A549 (cell line): ENCODE results near the gene VRTN.

ENCODE experiments used
- ATOH8 ChIP-seq: fragments of 250-450 bp; sonication (Bioruptor Pico); IDR thresholded peaks from 2 replicates; pipeline ENCODE4 v1.5.0; 2020; ENCODE audit warnings: low read depth, mild to moderate bottlenecking, moderate library complexity
- CTCF ChIP-seq: fragments of >200 bp; sonication (Bioruptor Twin); formaldehyde crosslinking; IDR thresholded peaks from 3 replicates; pipeline ENCODE4 v1.5.1; 2016
- EHMT2 ChIP-seq: fragments of 200-600 bp; sonication (generic); IDR thresholded peaks from 2 replicates; pipeline ENCODE4 v1.6.1; 2016; ENCODE audit warnings: antibody characterized with exemption, low read depth, mild to moderate bottlenecking, moderate library complexity
- HMGXB4 ChIP-seq: fragments of 250-450 bp; sonication (Bioruptor Pico); IDR thresholded peaks from 2 replicates; pipeline ENCODE4 v1.5.0; 2021; ENCODE audit warnings: mild to moderate bottlenecking, moderate library complexity, borderline replicate concordance
- JUN ChIP-seq, 2 experiments: fragments of >200 bp; sonication (Bioruptor Twin); formaldehyde crosslinking; IDR thresholded peaks; 2 replicates in 1 of 2; 3 replicates in 1 of 2; pipeline ENCODE4 v1.6.1; 2016 to 2017
- MAZ ChIP-seq: fragments of 150-350 bp; IDR thresholded peaks from 2 replicates; pipeline ENCODE4 v1.6.1; 2014; ENCODE audit warnings: antibody characterized with exemption, low read depth, low read length, borderline replicate concordance
- PHF8 ChIP-seq: fragments of 200-600 bp; sonication (generic); IDR thresholded peaks from 2 replicates; pipeline ENCODE4 v1.6.1; 2016; ENCODE audit warnings: low read depth, mild to moderate bottlenecking, antibody characterized with exemption, moderate library complexity, borderline replicate concordance
- REST ChIP-seq: fragments of 200-600 bp; sonication (generic); IDR thresholded peaks from 2 replicates; pipeline ENCODE4 v1.6.1; 2016; ENCODE audit warnings: antibody characterized with exemption, mild to moderate bottlenecking, moderate library complexity
- RNF2 ChIP-seq: fragments of 200-600 bp; sonication (generic); IDR thresholded peaks from 2 replicates; pipeline ENCODE4 v1.6.1; 2016; ENCODE audit warnings: low read depth, mild to moderate bottlenecking, antibody characterized with exemption, moderate library complexity, borderline replicate concordance
- SMC3 ChIP-seq: fragments of >200 bp; sonication (Bioruptor Twin); formaldehyde crosslinking; IDR thresholded peaks from 3 replicates; pipeline ENCODE4 v1.6.1; 2018; ENCODE audit warnings: inconsistent platforms
- TP53 ChIP-seq: fragments of 250-450 bp; sonication (Bioruptor Pico); IDR thresholded peaks from 2 replicates; pipeline ENCODE4 v1.5.0; 2021; ENCODE audit warnings: mild to moderate bottlenecking, moderate library complexity
- USF2 ChIP-seq: fragments of 450-650 bp; IDR thresholded peaks from 2 replicates; pipeline ENCODE4 v1.6.1; 2014; ENCODE audit warnings: antibody characterized with exemption

GRCh38 chr14:74407021-74407800 is 58.9 kb downstream of the VRTN start:
- TF ChIP-seq CTCF (no peak), PHF8 (no peak), SMC3 (no peak), REST (no peak), HMGXB4 (CRISPR knock-in tag) (no peak), RNF2 (no peak), EHMT2 (no peak), USF2 (no peak), MAZ (no peak), TP53 (CRISPR knock-in tag) (no peak), ATOH8 (CRISPR knock-in tag) (no peak), JUN (IDR thresholded peaks at IDR 0.05) (no peak)
